GM12873 (cell line): ENCODE data around the gene COL13A1.
A peak's percentile ranks its signal among the peaks of the same experiment; 100 is the strongest.

ENCODE experiments used
- TF ChIP-seq, protein P1 (sequence below): IDR thresholded peaks from 2 replicates; pipeline ENCODE4 v1.5.1; 2012; ENCODE audit warnings: low read depth, mild to moderate bottlenecking, moderate library complexity, low read length, control low read depth; ENCODE audit not compliant: insufficient read depth; ENCODE audit errors: missing control alignments

The COL13A1 gene

DNA sequence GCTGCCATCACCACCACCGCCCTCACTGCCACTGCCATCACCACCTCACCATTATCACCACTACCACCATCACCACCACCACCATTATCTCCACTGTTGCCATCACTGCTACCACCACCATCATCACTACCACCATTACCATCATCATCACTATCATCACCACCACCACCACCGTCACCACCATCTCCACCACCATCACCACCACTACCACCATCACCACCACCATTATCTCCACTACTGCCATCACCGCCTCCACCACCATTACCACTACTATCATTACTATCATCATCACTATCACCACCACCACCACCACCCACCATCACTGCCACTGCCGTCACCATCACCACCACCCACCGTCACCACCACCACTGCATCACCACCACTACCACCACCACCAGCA, 9.9 kb upstream of the COL13A1 start:
- TF ChIP-seq, protein P1, sequence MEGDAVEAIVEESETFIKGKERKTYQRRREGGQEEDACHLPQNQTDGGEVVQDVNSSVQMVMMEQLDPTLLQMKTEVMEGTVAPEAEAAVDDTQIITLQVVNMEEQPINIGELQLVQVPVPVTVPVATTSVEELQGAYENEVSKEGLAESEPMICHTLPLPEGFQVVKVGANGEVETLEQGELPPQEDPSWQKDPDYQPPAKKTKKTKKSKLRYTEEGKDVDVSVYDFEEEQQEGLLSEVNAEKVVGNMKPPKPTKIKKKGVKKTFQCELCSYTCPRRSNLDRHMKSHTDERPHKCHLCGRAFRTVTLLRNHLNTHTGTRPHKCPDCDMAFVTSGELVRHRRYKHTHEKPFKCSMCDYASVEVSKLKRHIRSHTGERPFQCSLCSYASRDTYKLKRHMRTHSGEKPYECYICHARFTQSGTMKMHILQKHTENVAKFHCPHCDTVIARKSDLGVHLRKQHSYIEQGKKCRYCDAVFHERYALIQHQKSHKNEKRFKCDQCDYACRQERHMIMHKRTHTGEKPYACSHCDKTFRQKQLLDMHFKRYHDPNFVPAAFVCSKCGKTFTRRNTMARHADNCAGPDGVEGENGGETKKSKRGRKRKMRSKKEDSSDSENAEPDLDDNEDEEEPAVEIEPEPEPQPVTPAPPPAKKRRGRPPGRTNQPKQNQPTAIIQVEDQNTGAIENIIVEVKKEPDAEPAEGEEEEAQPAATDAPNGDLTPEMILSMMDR, result no peak

DNA sequence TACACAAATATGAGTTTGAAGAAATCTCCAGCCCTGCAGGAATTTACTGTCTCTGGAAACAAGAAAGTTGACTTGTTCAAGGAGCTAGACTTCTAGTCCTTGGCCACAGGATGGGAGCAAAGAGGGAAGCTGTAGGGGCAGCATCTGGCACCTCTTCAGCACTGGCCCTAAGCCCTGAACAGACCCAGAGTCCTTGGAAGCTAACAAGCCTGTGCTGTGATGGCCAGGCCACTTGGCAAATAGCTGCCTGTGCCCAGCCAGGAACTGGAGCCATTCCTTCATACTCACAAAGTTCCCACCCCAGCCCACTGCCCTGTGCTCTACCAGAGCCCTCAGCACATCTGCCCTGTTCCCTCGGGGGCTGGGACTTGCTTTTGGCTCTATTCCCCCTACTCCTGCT, 9.4 kb upstream of the COL13A1 start:
- TF ChIP-seq, protein P1, result no peak

GRCh38 chr10:69794673-69795072, 7.0 kb upstream of the COL13A1 start:
- TF ChIP-seq, protein P1, result no peak

DNA sequence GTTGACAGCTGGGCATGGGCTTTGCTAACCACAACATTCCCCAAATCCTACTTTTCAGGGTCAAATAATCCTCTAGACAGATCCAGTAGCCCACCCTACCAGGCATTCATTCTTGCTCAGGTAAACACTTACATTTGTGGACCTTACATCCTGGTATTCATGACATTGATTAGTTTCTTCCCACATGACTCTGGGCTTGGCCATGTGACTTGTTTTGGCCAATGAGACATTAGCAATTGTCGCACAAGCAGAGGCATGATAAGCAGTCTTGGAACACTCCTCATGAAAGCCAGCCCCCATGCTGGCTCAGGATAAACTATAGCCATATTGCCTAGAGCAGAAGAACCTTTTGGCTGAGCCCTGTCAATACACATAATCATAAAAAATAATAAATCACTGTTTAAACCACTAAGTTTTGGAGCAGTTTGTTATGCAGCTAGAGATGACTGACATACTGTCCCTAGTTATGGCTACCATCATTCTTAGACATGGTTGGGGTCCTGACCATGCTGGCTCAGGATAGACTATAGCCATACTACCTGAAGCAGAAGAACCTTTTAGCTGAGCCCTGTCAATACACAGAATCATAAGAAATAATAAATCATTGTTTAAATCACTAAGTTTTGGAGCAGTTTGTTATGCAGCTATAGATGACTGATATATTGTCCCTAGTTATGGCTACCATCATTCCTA, 6.3 kb upstream of the COL13A1 start:
- TF ChIP-seq, protein P1, result no peak

DNA sequence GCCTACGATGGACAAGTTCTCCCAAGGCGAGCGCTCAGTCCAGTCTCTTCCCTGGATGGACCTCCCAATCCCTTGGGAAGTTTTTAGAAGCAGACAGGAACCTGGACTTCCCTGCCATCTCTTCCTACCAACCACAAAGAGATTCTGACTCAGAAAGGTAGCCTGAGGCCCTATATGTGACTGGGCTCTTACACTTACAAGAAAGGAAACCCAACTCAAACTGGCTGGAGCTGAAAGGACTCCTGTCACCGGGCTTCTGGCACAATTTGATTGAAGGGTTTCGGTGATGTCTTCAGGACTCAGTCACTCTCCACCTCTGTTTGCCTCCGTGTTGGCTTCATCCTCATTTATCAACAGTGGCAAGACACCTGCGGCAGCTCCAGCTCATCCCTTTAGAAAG, 3.7 kb upstream of the COL13A1 start:
- TF ChIP-seq, protein P1, result no peak

DNA sequence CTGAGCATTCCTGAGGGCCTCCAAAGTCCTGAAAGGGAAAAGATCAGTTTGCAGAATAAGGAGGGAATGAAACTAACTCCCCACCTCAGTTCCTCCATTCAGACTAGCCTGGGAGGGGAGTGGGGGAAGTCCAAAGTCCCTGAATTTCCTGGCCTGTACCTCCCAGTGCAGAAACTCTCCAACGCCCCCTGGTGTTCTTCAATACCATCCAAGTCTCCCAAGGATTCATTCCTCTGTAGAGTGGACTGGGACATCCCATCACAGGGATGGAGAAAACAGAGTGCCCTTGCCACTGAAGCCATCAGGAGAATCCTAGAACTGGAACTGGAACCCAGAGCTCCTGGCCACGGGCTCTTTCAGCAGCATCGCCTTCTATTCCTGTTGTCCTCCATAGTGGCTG, 1.6 kb upstream of the COL13A1 start:
- TF ChIP-seq, protein P1, result peak; percentile 64

DNA sequence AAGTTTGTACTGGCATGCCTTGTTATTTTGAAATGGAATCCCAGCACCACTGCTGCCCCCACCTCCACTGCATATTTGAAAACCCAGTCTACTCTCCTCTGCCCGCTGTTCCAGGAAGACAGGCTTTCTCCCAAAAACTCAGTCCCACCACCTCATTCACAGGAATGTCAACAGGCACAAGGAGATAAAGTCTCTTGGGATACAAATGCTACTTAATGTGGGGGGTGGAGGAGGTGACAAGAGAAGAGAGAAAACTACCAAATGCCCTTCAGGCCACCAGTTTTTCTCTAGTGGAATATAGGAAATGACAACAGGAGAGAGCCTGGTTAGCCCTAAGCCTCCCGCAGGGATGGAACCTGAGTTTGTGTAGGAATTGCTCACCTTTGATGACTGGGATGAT, 1.0 kb upstream of the COL13A1 start:
- TF ChIP-seq, protein P1, result no peak
